GM12891 (cell line): ENCODE measurements around the gene CHST7.

ENCODE experiments used
- POLR2A ChIP-seq: IDR thresholded peaks from 2 replicates; pipeline ENCODE4 v1.6.1; 2011; ENCODE audit warnings: low read depth, low read length, control low read depth
- POLR2AphosphoS5 ChIP-seq: IDR thresholded peaks from 2 replicates; pipeline ENCODE4 v1.6.1; 2011; ENCODE audit warnings: low read depth, low read length, control low read depth
- SPI1 ChIP-seq: IDR thresholded peaks from 2 replicates; pipeline ENCODE4 v1.6.1; 2011; ENCODE audit warnings: low read depth, low read length, control low read depth

DNA sequence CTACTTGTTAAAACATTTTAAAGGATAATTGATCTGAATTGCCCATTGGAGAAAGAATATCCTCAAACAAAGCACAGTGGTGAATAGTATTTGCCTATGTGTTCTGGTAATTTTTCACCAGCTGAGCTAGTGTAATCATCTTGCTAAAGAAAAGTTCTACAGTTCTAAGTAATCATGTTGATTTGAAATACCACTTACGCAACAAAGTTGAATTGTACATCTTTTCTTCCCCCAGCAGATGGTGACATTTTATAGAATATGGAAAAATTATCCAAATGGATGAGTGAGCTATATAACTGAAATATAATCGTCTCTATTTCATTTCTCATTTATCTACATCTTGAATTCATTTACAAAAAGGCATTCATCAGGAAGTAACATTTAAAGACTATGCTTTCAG lies 18.6 kb upstream of the CHST7 start:
- TF ChIP-seq POLR2A (no peak), SPI1 (no peak), POLR2AphosphoS5 (no peak)
